Peyer's patch (tissue), 4 donors: ENCODE measurements around the gene PRPF19. TPM values are rescaled to one million over a fixed set of nuclear protein-coding genes. Genes with fewer than 3 reads are reported as not detected.
A peak's percentile ranks its signal among the peaks of the same experiment; 100 is the strongest.

ENCODE experiments used
- DNase-seq, 3 donors: peaks; one replicate each; pipeline ENCODE4 v3.0.0-alpha.2; 2017 to 2019
- H3K27ac ChIP-seq, 4 donors: fragments of 200-600 bp; sonication (generic); one replicate each; pipeline ENCODE4 v1.5.1; 2016 to 2019
- H3K27me3 ChIP-seq, 2 donors: fragments of 200-600 bp; sonication (generic); one replicate each; pipeline ENCODE4 v1.5.1; 2019
- H3K36me3 ChIP-seq, 3 donors: fragments of 200-600 bp; sonication (generic); one replicate each; pipeline ENCODE4 v1.5.1; 2016 to 2019
- H3K4me1 ChIP-seq, 4 donors: fragments of 200-600 bp; sonication (generic); one replicate each; pipeline ENCODE4 v1.5.1; 2016 to 2019
- H3K4me3 ChIP-seq, 4 donors: fragments of 200-600 bp; sonication (generic); 1 replicate in 3 of 4; 2 replicates in 1 of 4; pipeline ENCODE4 v1.5.1; 2016 to 2019; ENCODE audit warnings: mild to moderate bottlenecking in 1 of 4
- H3K9me3 ChIP-seq, 4 donors: fragments of 200-600 bp; sonication (generic); one replicate each; pipeline ENCODE4 v1.5.1; 2016 to 2019; ENCODE audit warnings: mild to moderate bottlenecking in 1 of 4
- CTCF ChIP-seq, 6 experiments: fragments of 450-650 bp in 4 of 6; fragments of 200-600 bp in 2 of 6; sonication (generic) in 1 of 6; IDR thresholded peaks; one replicate each; pipeline ENCODE4 v1.5.1; 2017 to 2019; ENCODE audit warnings: antibody characterized with exemption in 6 of 6, mild to moderate bottlenecking in 3 of 6, moderate library complexity in 1 of 6
- POLR2A ChIP-seq, 2 donors: fragments of 450-650 bp; IDR thresholded peaks; one replicate each; pipeline ENCODE4 v1.5.1; 2017; ENCODE audit warnings: antibody characterized with exemption in 2 of 2, mild to moderate bottlenecking in 2 of 2, moderate library complexity in 2 of 2
- total RNA-seq, 4 donors: library from RNA; depleted of rRNA; stranded (reverse); fragments of >200 nt; gene quantifications; one replicate each; pipeline ENCODE4 v1.1.0, GENCODE V29; 2016

The PRPF19 gene
- total RNA-seq, 4 donors from 2014 or later: 36.1 to 53.4 (median 46.5) TPM

GRCh38 chr11:60867871-60868681 lies 38.3 kb downstream of the PRPF19 start:
- H3K4me1 ChIP-seq: peaks cover 0 to 9% (median 0%) of the 10 kb centered on the region in 4 donors
- peak in 1 of 3 donors; percentile 20 for DNase-seq
- H3K9me3 ChIP-seq: no peaks in the 10 kb centered on the region
- H3K36me3 ChIP-seq: no peaks in the 10 kb centered on the region
- no peak overlapping the region for H3K4me3 ChIP-seq
- H3K27me3 ChIP-seq: no peaks in the 10 kb centered on the region
- no peak overlapping the region for H3K27ac ChIP-seq
- TF ChIP-seq POLR2A (IDR thresholded peaks at IDR 0.05) (no peak), CTCF (IDR thresholded peaks at IDR 0.05) (no peak)

GRCh38 chr11:60866911-60867870 lies 39.2 kb downstream of the PRPF19 start, which contains the start of gene ZP1:
ZP1 (plus strand) TSS chr11:60867542; CDS start chr11:60867562, 20 bp downstream.
- no peaks in the 10 kb centered on the region for H3K9me3 ChIP-seq
- peak in 2 of 3 donors; percentile 27 to 36 for DNase-seq
- no peak within 1 kb of the TSS for H3K27ac ChIP-seq
- H3K36me3 ChIP-seq: no peaks in the 10 kb centered on the region
- TF ChIP-seq POLR2A (IDR thresholded peaks at IDR 0.05): no peak
- no peak for TF ChIP-seq CTCF (IDR thresholded peaks at IDR 0.05)
- no peak within 1 kb of the TSS for H3K4me3 ChIP-seq
- no peaks in the 10 kb centered on the region for H3K27me3 ChIP-seq
- peaks cover 0 to 9% (median 0%) of the 10 kb centered on the region in 4 donors for H3K4me1 ChIP-seq

GRCh38 chr11:60864856-60865513 lies 41.4 kb downstream of the PRPF19 start:
- no peak for TF ChIP-seq POLR2A (IDR thresholded peaks at IDR 0.05)
- TF ChIP-seq CTCF (IDR thresholded peaks at IDR 0.05): no peak
- H3K27me3 ChIP-seq: no peaks in the 10 kb centered on the region
- H3K36me3 ChIP-seq: no peaks in the 10 kb centered on the region
- DNase-seq: peak in 1 of 3 donors; percentile 29
- H3K4me3 ChIP-seq: no peak overlapping the region
- no peaks in the 10 kb centered on the region for H3K9me3 ChIP-seq
- no peak overlapping the region for H3K27ac ChIP-seq
- no peaks in the 10 kb centered on the region for H3K4me1 ChIP-seq

- DNase-seq: no peak
- Histone ChIP-seq H3K9me3 (no peaks in the 10 kb centered on the region), H3K4me1 (no peaks in the 10 kb centered on the region), H3K36me3 (no peaks in the 10 kb centered on the region), H3K4me3 (no peak overlapping the region), H3K27ac (no peak overlapping the region), H3K27me3 (no peaks in the 10 kb centered on the region)
- no peak for TF ChIP-seq POLR2A (IDR thresholded peaks at IDR 0.05)
- TF ChIP-seq CTCF (IDR thresholded peaks at IDR 0.05): no peak
Observed at GRCh38 chr11:60863550-60864521, 42.5 kb downstream of the PRPF19 start.
